Measurements from ENCODE around the gene OR14J1.
"Not testable (repeated sequence)": the region's sequence is repeated elsewhere in the genome, so short reads cannot be mapped to it uniquely, and the experiment has no call there.

The OR14J1 gene

DNA sequence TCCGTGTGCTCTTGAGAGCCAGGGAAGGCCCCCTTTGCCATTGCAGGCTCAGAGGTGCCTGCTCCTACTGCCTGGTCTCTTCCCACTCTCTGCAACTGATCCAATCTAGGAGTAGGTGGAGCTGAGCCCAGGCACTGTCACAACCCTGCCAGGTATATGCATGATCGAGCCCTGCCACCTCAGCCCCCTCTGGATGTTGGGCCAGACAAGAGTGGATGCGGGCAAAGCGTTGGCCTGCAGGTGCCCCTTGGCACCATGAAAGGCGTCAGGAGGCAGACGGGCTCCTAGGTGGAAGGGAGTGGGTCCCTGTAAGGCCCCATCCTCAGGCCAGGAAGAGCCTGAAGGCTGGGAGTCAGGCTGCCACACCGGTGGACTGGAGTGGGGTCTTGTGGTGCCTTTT is 5.9 kb upstream of the OR14J1 start:
- TF ChIP-seq, protein P1, sequence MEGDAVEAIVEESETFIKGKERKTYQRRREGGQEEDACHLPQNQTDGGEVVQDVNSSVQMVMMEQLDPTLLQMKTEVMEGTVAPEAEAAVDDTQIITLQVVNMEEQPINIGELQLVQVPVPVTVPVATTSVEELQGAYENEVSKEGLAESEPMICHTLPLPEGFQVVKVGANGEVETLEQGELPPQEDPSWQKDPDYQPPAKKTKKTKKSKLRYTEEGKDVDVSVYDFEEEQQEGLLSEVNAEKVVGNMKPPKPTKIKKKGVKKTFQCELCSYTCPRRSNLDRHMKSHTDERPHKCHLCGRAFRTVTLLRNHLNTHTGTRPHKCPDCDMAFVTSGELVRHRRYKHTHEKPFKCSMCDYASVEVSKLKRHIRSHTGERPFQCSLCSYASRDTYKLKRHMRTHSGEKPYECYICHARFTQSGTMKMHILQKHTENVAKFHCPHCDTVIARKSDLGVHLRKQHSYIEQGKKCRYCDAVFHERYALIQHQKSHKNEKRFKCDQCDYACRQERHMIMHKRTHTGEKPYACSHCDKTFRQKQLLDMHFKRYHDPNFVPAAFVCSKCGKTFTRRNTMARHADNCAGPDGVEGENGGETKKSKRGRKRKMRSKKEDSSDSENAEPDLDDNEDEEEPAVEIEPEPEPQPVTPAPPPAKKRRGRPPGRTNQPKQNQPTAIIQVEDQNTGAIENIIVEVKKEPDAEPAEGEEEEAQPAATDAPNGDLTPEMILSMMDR (IDR thresholded peaks at IDR 0.05; ENCODE audit: insufficient read depth, low read depth, low read length, missing control alignments): no peak
- no peak for DNase-seq (ENCODE audit: low read depth)

DNA sequence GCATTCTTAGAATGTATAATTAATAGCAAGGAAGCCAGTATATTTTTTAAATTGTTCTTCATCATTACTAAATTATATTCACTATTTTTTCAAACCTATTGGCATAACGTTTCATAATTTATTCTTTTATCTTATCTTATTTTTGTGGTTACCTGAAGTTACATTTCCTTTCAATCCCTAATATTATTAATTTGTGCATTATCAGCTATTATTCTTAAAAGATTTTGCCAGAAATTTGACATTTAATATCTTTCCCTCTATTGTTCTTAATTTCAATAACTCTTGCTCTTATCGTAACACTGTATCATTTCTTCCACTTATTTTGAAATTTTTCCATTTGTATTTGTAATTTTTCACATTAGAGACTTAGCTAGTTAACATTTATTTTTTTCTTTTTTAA is 18.4 kb downstream of the OR14J1 start:
- TF ChIP-seq, protein P1 (IDR thresholded peaks at IDR 0.05; ENCODE audit: insufficient read depth, low read depth, low read length, missing control alignments): no peak
- H3K4me3 ChIP-seq (ENCODE audit: low read length): no peak overlapping the region
- DNase-seq (ENCODE audit: low read depth): no peak

More for the DNA sequence above, 5.9 kb upstream of the OR14J1 start:
- no peak overlapping the region for H3K4me3 ChIP-seq (ENCODE audit: low read length)

DNA sequence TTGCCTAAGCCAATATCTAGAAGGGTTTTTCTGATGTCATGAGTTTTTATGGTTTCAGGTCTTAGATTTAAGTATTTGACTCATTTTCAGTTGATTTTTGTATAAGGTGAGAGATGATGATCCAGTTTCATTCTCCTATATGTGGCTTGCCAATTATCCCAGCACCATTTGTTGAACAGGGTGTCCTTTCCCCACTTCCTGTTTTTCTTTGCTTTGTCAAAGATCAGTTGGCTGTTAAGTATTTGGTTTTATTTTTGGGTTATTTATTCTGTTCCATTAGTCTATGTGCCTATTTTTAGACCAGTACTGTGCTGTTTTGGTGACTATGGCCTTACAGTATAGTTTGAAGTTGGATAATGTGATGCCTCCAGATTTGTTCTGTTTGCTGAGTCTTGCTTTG is 21.8 kb downstream of the OR14J1 start:
- not testable (repeated sequence) for DNase-seq (ENCODE audit: low read depth); H3K4me3 ChIP-seq (ENCODE audit: low read length)

DNA sequence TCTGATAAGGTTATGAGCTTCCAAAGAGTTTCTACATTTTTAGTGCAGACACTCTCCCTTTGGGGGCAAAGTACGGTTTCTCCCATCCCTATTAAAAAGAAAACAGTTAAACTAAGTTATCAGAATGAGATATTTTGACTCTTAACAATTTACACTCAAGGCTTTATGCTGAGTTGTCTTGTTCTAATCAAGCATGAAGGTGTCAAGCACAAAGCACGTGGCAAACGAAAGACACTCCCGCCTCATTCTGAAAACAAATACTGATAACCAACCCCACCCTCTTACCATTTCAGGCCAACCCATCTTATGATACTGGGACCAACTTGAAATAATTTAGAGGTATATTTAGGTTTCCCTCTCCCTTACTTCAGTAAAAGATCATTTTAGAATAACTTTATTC is 24.3 kb downstream of the OR14J1 start:
- no peak overlapping the region for H3K4me3 ChIP-seq (ENCODE audit: low read length)
- no peak for DNase-seq (ENCODE audit: low read depth)
- TF ChIP-seq, protein P1 (IDR thresholded peaks at IDR 0.05; ENCODE audit: insufficient read depth, low read depth, low read length, missing control alignments): no peak

DNA sequence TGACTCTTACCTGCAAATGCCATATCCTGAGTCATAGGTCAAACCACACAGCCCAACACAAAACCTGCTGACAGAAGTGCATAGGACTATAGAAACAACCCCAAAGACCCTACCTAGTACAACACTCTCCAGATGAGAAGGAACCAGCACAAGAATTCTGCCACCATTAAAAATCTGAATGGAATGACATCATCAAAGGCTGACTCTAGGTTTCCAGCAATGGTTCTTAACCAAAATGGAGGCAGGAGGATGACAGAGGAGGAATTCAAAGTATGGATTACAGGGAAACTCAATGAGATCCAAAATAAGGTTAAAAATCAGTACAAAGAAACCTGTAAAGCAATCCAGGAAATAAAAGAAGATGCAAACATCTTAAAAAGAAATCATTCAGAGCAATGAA is 31.2 kb downstream of the OR14J1 start:
- TF ChIP-seq, protein P1 (IDR thresholded peaks at IDR 0.05; ENCODE audit: insufficient read depth, low read depth, low read length, missing control alignments): no peak
- H3K4me3 ChIP-seq (ENCODE audit: low read length): no peak overlapping the region
- DNase-seq (ENCODE audit: low read depth): no peak

DNA sequence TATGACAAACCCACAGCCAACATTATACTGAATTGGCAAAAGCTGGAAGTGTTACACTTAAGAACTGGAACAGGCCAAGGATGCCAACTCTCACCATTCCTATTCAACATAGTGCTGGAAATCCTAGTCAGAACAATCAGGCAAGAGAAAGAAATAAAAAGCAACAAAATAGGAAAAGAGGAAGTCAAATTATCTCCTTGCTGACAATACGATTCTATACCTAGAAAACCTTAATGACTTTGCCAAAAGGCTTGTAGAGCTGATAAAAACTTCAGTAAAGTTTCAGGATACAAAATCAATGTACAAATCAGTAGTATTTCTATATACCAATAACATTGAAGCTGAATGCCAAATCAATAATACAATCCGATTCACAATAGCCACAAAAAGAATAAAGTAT is 34.8 kb downstream of the OR14J1 start:
- no peak overlapping the region for H3K4me3 ChIP-seq (ENCODE audit: low read length)
- TF ChIP-seq, protein P1 (IDR thresholded peaks at IDR 0.05; ENCODE audit: insufficient read depth, low read depth, low read length, missing control alignments): no peak
- DNase-seq (ENCODE audit: low read depth): no peak

DNA sequence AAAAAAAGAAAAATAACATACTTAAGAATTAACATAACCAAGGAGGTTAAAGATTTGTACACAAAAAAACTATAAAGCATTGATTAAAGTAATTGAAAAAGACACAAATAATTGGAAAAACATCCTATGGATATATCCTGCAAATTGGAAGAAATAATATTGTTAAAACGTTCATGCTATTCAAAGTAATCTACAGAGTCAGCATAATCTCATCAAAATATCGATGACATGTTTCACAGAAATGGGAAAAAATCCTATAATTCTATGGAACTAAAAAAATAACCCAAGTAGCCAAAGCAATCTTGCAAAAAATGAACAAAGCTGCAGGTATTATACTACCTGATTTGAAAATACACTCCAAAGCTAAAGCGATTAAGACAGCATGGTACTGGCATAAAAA is 43.9 kb downstream of the OR14J1 start:
- DNase-seq (ENCODE audit: low read depth): no peak
- no peak overlapping the region for H3K4me3 ChIP-seq (ENCODE audit: low read length)
- TF ChIP-seq, protein P1 (IDR thresholded peaks at IDR 0.05; ENCODE audit: insufficient read depth, low read depth, low read length, missing control alignments): no peak

DNA sequence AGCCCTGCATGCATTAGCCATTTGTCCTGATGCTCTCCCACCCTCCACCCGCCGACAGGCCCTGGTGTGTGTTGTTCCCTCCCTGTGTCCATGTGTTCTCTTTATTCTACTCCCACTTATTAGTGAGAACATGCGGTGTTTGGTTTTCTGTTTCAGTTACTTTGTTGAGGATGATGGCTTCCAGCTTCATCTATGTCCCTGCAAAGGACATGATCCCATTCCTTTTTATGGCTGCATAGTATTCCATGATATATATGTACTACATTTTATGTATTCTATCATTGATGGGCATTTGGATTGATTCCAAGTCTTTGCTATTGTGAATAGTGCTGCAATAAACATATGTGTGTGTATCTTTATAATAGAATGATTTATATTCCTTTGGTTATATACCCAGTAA is 47.8 kb downstream of the OR14J1 start:
- H3K4me3 ChIP-seq (ENCODE audit: low read length); DNase-seq (ENCODE audit: low read depth): not testable (repeated sequence)
